Ishikawa (cell line): ENCODE results near the gene ZNF513.

Experiments
- CREB1 ChIP-seq: IDR thresholded peaks from 2 replicates; pipeline ENCODE4 v1.6.1; 2012; ENCODE audit warnings: low read depth
- EGR1 ChIP-seq: IDR thresholded peaks from 2 replicates; pipeline ENCODE4 v1.6.1; 2012
- EP300 ChIP-seq: IDR thresholded peaks from 2 replicates; pipeline ENCODE4 v1.6.1; 2012; ENCODE audit warnings: borderline replicate concordance
- RAD21 ChIP-seq: IDR thresholded peaks from 2 replicates; pipeline ENCODE4 v1.6.1; 2012; ENCODE audit warnings: low read depth
- TEAD4 ChIP-seq: IDR thresholded peaks from 2 replicates; pipeline ENCODE4 v1.6.1; 2012
- ZBTB7A ChIP-seq: IDR thresholded peaks from 2 replicates; pipeline ENCODE4 v1.6.1; 2012; ENCODE audit warnings: low read depth
- TF ChIP-seq, protein P1 (sequence below): IDR thresholded peaks from 2 replicates; pipeline ENCODE4 v1.6.1; 2012; ENCODE audit warnings: low read depth, mild to moderate bottlenecking
- TF ChIP-seq, protein P2 (sequence below): IDR thresholded peaks from 2 replicates; pipeline ENCODE4 v1.6.1; 2012

DNA sequence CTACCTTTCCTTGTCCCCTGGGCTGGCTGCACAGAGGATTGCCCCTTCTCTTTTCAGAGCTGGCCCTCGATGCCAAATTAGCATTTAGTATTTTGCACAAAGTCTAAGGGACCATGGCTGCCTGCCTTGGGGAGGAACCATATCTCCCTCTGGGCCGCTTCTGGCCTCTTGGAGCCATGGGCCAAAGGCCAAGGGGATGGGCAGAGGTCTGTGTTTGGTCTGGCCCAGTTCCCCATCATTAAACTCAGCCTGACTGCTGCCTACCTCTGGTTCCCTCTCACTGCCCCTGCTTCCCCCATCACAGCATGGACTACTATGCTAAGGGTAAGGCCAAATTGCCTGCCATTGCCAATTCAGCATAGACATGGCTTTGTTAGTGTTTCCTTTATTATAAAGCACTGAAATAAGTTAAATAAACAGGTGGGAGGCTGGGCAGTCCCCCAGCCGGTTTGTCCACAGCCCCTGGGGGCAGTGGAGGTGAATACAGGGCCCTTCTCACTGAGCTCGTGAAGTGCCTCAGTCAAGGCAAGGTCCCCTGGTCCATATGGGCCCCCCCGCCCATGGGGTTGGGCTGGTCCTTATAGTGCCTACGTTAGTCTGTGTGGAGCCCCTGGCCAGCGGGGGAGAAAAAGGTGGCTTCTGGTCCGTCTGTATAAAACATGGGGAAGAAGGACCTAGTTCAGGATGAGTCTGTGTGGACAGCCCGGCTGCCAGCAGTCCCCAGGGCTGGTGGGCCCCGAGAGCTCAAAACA lies 3.5 kb downstream of the ZNF513 start:
- TF ChIP-seq EP300 (no peak), RAD21 (no peak), ZBTB7A (no peak), EGR1 (no peak), CREB1 (no peak), TEAD4 (no peak)
- TF ChIP-seq, protein P1, sequence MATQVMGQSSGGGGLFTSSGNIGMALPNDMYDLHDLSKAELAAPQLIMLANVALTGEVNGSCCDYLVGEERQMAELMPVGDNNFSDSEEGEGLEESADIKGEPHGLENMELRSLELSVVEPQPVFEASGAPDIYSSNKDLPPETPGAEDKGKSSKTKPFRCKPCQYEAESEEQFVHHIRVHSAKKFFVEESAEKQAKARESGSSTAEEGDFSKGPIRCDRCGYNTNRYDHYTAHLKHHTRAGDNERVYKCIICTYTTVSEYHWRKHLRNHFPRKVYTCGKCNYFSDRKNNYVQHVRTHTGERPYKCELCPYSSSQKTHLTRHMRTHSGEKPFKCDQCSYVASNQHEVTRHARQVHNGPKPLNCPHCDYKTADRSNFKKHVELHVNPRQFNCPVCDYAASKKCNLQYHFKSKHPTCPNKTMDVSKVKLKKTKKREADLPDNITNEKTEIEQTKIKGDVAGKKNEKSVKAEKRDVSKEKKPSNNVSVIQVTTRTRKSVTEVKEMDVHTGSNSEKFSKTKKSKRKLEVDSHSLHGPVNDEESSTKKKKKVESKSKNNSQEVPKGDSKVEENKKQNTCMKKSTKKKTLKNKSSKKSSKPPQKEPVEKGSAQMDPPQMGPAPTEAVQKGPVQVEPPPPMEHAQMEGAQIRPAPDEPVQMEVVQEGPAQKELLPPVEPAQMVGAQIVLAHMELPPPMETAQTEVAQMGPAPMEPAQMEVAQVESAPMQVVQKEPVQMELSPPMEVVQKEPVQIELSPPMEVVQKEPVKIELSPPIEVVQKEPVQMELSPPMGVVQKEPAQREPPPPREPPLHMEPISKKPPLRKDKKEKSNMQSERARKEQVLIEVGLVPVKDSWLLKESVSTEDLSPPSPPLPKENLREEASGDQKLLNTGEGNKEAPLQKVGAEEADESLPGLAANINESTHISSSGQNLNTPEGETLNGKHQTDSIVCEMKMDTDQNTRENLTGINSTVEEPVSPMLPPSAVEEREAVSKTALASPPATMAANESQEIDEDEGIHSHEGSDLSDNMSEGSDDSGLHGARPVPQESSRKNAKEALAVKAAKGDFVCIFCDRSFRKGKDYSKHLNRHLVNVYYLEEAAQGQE = no peak
- TF ChIP-seq, protein P2, sequence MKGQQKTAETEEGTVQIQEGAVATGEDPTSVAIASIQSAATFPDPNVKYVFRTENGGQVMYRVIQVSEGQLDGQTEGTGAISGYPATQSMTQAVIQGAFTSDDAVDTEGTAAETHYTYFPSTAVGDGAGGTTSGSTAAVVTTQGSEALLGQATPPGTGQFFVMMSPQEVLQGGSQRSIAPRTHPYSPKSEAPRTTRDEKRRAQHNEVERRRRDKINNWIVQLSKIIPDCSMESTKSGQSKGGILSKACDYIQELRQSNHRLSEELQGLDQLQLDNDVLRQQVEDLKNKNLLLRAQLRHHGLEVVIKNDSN = no peak
